Measurements from ENCODE around the gene COPZ1.
"Not testable (repeated sequence)": the region's sequence is repeated elsewhere in the genome, so short reads cannot be mapped to it uniquely, and the experiment has no call there.

The COPZ1 gene

GRCh38 chr12:54294152-54294952 is 30.6 kb upstream of the COPZ1 start:
- DNase-seq (ENCODE audit: low read depth), result no peak

DNA sequence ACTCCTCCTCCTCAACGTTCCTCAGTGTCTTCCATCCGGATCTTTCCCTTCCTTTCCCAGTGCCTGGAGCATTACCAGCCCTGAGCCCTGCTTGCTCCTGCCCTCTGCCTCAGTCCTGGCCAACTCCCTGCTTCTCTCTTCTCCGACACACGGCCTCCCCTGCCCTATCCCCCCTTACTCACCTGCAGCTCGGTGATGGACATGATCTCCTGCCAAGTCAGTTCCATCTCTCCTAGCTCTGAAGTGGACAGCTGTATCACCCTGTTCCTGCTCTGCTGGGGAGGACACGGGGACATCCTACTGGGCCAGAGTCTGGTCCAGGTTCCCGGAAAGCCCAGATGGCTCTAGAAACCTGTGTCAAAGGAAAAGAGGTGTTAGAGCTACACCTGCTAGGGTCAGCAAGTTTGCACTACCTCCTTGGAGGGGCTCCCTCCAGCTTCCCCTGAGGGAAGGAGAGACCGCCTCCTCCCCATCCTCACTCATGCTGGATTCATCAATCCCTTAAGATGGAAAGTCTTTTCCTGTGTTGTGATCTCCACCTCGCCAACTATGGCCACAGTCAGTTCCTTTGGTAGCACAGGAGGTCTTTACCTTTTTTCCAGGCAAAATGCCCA is 29.9 kb upstream of the COPZ1 start:
- DNase-seq (ENCODE audit: low read depth), result no peak

- no peak for DNase-seq (ENCODE audit: low read depth)
Observed at GRCh38 chr12:54296393-54297099, 28.4 kb upstream of the COPZ1 start.

GRCh38 chr12:54298904-54299303 is 26.0 kb upstream of the COPZ1 start:
- DNase-seq (ENCODE audit: low read depth), result no peak

DNA sequence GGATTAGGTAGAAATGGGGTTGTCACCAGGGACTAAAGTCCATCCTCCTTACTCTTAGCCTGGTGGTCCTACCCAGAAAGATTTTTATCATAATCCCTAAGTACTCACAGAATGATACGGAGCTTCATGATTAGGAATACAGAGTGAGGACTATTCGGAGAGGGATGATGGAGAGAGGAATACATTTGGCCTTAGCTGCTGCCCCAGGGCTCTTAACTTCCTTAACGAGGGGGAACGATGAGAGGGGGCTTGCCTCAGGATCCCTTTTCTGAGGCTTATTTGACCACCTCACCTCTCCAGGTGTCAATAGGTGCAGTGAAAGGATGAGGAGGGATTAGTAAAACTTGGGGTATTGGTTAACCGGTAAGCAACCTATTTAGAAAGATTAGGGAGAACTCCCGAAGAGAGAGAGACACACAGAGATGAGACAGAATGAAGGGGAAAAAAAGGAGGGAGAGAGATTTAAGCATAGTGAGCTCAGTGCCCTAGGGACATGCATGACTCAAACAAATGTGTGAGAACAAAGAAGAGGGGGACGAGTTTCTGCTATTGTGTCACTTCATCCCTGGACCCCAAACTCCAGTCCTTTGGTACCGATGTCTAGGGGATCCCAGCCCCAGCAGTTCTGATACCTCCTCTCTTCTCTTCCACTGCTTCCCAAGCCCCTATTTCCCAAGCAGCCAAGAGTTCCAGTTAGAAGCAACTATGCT is 25.3 kb upstream of the COPZ1 start:
- no peak for DNase-seq (ENCODE audit: low read depth)

DNA sequence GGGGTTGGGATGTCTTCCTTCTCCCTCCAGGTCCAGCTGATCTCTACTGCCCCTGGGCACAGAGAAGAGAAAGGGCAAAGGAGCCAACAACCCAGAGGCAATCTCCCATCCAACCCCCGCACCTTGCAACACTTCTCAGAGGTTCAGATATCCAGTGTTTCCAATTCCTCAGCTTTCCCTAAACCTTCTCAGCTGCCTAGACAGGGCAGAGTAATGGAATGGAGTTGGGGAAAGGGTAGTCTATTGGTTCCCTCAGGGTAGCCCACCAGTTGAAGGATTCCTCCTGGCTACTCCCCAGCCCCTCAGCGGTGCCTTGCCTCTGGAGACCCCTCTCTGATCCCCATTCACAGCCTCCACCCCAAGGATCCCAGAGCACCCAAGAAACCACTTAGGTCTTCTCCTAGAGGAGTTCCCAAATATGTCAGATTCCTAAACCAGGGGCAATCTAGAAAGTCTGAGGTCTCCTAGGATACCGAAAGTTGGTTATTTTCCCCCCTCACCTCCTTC is 24.7 kb upstream of the COPZ1 start:
- no peak for DNase-seq (ENCODE audit: low read depth)

DNA sequence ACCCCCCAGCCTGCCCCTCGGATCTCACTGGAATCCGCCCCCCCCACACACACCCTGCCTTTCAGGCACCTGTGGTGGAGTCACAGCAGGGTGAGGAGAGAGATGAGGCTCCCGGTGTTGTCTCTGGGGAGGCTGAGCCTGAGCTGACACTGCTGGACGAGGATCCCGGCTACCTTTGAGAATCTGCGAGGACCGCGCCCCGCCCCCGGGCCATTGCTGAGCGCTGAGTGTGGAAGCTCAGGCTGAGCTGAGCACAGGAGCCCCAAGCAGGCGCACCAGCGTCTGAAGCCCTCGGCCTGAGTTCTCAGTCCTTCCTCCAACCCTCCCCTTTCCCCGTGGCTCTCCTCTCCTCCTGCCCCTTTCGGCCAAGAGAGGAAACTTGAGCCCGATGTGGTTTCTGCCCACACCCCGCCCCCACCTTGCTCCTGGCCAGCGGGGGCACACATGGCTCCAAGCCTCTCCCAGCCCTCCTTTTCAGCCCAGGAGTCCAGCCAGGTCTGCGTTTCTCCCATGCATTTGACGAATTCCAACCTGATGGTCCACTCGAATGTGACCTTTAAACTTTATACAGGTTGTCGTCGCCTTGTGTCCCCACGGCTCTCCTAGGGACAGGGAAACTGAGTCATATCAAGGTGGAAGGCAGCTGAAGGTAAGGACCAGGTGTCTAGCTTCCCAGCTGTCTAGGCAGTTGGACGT is 24.1 kb upstream of the COPZ1 start, which contains the start of gene NFE2:
Gene NFE2, minus strand, starts transcription at position 284 of the 696 bp plus-strand sequence. CDS start 5,767 bp downstream, outside the sequence.
- no peak for DNase-seq (ENCODE audit: low read depth)

- DNase-seq (ENCODE audit: low read depth), result no peak
Observed at GRCh38 chr12:54301428-54302048, 23.4 kb upstream of the COPZ1 start.

GRCh38 chr12:54303640-54304039 is 21.3 kb upstream of the COPZ1 start:
- no peak for DNase-seq (ENCODE audit: low read depth)

GRCh38 chr12:54304187-54304810 is 20.6 kb upstream of the COPZ1 start:
- no peak for DNase-seq (ENCODE audit: low read depth)

DNA sequence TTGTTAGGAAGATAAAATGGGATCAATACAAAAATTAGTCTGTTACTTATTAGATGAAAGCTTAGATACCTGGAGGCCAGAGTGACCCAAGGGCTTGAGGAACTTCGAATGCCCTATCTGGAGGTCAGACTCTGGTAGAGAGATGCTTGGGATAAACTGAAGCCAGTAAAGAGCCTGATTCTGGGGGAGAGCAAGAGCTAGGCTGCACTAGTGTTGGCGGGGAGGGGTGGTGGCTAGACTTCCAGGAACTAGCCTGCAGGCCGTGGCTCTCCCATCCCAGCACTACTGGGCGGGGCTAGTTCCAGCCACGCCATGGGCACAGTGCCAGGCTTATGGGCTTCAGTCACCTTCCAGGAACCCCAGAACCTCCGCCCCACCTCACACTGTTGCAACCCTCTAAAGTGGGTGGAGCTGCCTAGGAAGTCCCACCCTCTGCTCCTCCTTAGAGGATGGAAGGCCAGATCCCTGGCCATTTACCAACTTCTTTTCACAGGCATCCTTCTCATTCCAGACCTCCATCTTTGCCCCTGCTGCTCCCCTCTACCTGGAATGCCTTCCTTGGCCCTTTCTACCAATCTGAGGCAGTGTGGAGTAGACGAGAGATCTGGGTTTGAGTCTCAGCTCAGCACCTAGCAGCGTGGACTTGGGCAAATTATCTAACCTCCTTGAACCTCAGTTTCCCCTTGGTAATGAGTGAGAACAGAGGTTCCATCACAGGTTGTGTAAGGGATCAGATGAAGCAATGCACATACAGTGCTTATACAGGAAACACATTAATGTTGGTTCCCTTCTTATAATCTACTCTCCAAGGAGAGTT is 17.8 kb upstream of the COPZ1 start:
- no peak for DNase-seq (ENCODE audit: low read depth)

GRCh38 chr12:54311051-54311450 is 13.9 kb upstream of the COPZ1 start:
- no peak for DNase-seq (ENCODE audit: low read depth)

DNA sequence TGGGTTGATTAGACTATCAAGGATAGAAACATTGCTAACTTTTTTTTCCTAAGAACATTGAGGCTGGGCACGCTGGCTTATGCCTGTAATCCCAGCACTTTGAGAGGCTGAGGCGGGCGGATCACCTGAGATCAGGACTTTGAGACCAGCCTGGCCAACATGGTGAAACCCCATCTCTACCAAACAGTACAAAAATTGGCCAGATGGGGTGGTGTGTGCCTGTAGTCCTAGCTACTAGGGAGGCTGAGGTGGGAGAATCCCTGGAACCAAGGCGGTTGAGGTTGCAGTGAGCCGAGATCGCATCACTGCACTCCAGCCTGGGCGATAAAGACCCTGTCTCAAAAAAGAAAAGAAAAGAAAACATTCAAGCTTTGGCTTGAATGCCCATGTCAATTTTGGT is 12.6 kb upstream of the COPZ1 start:
- not testable (repeated sequence) for DNase-seq (ENCODE audit: low read depth)

DNA sequence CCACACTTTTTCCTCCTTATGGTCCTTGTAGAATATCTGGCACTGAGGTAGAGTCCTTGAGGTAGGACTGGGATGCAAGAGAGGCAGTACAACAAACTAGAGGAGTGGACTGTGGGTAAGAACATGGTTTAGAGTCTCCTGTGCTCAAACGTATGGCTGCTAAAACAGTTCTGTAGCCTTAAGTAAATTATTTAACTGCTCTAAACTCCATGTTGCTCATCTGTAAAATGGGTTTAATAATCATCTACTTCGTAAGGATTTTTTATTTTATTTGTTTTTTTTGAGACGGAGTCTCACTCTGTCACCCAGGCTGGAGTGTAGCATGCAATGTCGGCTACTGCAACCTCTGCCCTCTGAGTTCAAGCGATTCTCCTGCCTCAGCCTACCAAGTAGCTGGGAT is 3.6 kb upstream of the COPZ1 start:
- DNase-seq (ENCODE audit: low read depth), result no peak

DNA sequence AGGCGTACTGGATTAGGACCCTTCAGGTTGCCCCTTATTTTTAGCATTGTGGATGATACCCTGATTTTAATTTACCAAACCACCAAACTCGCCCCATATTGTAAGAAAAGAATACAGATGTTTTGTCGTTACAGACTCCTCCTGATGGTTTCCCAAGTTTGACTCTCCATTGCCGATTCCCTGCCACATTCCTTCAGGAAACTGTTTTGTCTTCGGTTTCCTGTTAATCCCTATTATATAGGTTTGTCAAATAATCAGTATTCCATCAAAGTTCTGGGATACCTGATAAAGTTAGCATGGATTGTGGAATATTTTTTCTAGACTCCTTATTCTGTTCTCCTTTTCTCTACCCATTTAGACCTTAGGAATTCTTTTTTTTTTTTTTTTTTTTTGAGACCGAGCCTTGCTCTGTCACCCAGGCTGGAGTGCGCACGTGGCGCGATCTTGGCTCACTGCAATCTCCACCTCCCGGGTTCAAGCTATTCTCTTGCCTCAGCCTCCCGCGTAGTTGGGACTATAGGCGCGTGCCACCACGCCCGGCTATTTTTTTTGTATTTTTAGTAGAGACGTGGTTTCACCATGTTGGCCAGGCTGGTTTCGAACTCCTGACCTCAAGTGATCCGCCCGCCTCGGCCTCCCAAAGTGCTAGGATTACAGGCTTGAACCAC is 645 bp downstream of the COPZ1 start:
- DNase-seq (ENCODE audit: low read depth), result not testable (repeated sequence)

DNA sequence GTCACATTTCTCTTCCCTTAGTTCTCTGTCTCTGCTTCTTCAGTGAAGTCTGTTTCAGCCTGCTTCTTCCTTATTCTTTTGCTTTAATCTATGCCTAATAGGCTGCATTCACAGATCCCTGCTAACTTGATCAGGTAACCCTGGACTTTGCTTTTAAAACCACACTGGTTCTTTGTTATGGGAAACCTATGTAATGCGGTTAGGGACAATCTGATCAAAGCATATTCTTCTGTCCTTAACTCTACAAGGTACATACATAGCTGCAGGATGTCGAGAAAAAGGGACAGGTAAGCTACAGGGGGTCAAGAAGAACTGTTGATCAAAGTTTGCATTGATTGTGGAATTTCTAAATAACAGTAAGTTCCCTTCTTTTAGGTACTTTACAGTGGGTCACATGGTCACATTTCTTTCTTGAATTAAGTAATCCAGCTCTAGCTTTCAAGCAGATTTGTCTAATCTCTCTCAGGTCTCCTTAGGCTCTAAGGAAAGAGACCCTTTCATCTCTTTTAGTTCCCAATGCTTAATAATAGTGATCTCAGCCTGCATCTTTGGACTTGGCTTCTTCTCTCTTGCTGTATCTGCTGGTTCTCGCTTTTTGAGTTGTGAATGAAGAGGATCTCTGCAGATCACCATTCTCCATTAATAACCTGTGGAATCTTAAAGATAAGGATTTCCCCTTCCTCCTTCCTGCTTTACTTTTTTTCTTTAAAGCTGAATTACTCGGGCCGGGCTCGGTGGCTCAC is 3.8 kb downstream of the COPZ1 start:
- no peak for DNase-seq (ENCODE audit: low read depth)

GRCh38 chr12:54329759-54330158 is 4.8 kb downstream of the COPZ1 start:
- no peak for DNase-seq (ENCODE audit: low read depth)

- no peak for DNase-seq (ENCODE audit: low read depth)
Observed at GRCh38 chr12:54330442-54330841, 5.5 kb downstream of the COPZ1 start.

Data from GM04503 (cell line).